Gastrocnemius medialis (tissue), 4 donors: Measurements from ENCODE around the gene PRPF38A.

Experiments
- POLR2A ChIP-seq, 2 donors: fragments of 450-650 bp; IDR thresholded peaks; one replicate each; pipeline ENCODE4 v1.6.1; 2017; ENCODE audit warnings: antibody characterized with exemption in 2 of 2, mild to moderate bottlenecking in 2 of 2, moderate library complexity in 2 of 2
- TF ChIP-seq, protein P1 (sequence below), 5 experiments: fragments of 450-650 bp in 3 of 5; fragments of 200-600 bp in 2 of 5; sonication (generic) in 2 of 5; IDR thresholded peaks in 4 of 5; conservative IDR thresholded peaks in 1 of 5; 1 replicate in 4 of 5; 2 replicates in 1 of 5; pipeline ENCODE4 v1.5.1; 2016 to 2019; ENCODE audit warnings: antibody characterized with exemption in 5 of 5, mild to moderate bottlenecking in 3 of 5, moderate library complexity in 3 of 5

GRCh38 chr1:52435650-52436049 is 31.2 kb downstream of the PRPF38A start:
- TF ChIP-seq, protein P1, sequence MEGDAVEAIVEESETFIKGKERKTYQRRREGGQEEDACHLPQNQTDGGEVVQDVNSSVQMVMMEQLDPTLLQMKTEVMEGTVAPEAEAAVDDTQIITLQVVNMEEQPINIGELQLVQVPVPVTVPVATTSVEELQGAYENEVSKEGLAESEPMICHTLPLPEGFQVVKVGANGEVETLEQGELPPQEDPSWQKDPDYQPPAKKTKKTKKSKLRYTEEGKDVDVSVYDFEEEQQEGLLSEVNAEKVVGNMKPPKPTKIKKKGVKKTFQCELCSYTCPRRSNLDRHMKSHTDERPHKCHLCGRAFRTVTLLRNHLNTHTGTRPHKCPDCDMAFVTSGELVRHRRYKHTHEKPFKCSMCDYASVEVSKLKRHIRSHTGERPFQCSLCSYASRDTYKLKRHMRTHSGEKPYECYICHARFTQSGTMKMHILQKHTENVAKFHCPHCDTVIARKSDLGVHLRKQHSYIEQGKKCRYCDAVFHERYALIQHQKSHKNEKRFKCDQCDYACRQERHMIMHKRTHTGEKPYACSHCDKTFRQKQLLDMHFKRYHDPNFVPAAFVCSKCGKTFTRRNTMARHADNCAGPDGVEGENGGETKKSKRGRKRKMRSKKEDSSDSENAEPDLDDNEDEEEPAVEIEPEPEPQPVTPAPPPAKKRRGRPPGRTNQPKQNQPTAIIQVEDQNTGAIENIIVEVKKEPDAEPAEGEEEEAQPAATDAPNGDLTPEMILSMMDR (IDR thresholded peaks at IDR 0.05 in 4 of 5, conservative IDR thresholded peaks at IDR 0.05 in 1 of 5), result no peak
- no peak for TF ChIP-seq POLR2A (IDR thresholded peaks at IDR 0.05)
